ENCODE data around the gene MYRIP.

Gene MYRIP

GRCh38 chr3:40137591-40138295 is 328.3 kb downstream of the MYRIP start:
- TF ChIP-seq, protein P1, sequence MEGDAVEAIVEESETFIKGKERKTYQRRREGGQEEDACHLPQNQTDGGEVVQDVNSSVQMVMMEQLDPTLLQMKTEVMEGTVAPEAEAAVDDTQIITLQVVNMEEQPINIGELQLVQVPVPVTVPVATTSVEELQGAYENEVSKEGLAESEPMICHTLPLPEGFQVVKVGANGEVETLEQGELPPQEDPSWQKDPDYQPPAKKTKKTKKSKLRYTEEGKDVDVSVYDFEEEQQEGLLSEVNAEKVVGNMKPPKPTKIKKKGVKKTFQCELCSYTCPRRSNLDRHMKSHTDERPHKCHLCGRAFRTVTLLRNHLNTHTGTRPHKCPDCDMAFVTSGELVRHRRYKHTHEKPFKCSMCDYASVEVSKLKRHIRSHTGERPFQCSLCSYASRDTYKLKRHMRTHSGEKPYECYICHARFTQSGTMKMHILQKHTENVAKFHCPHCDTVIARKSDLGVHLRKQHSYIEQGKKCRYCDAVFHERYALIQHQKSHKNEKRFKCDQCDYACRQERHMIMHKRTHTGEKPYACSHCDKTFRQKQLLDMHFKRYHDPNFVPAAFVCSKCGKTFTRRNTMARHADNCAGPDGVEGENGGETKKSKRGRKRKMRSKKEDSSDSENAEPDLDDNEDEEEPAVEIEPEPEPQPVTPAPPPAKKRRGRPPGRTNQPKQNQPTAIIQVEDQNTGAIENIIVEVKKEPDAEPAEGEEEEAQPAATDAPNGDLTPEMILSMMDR (IDR thresholded peaks at IDR 0.05; ENCODE audit: insufficient read depth, low read depth, low read length, missing control alignments): no peak
- no peak for DNase-seq (ENCODE audit: low read depth)

GRCh38 chr3:40143283-40144090 is 334.1 kb downstream of the MYRIP start:
- TF ChIP-seq, protein P1 (IDR thresholded peaks at IDR 0.05; ENCODE audit: insufficient read depth, low read depth, low read length, missing control alignments): no peak
- DNase-seq (ENCODE audit: low read depth): no peak
- H3K4me3 ChIP-seq (ENCODE audit: low read depth, low read length): no peak overlapping the region

More at GRCh38 chr3:40137591-40138295, 328.3 kb downstream of the MYRIP start:
- no peak overlapping the region for H3K4me3 ChIP-seq (ENCODE audit: low read depth, low read length)

DNA sequence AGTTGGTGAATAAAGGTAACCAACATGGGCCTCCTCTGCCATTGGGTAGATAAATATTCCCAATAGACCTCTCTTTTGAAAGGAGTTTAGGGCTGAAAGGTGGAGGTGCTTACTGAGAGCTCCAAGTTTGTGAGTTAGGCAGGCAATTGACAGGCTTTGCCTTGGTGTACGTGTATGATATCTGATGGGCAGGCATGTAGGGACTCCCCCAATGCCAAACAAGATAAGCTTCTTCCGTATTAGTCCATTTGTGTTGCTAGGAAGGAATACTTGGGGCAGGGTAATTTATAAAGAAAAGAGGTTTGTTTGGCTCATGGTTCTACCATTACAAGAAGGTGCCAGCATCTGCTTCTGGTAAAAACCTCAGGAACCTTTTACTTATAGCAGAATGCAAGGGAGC is 339.4 kb downstream of the MYRIP start:
- H3K4me3 ChIP-seq (ENCODE audit: low read depth, low read length): no peak overlapping the region
- DNase-seq (ENCODE audit: low read depth): no peak
- TF ChIP-seq, protein P1 (IDR thresholded peaks at IDR 0.05; ENCODE audit: insufficient read depth, low read depth, low read length, missing control alignments): no peak

- TF ChIP-seq, protein P1 (IDR thresholded peaks at IDR 0.05; ENCODE audit: insufficient read depth, low read depth, low read length, missing control alignments): no peak
- H3K4me3 ChIP-seq (ENCODE audit: low read depth, low read length): no peak overlapping the region
- DNase-seq (ENCODE audit: low read depth): no peak
Observed at GRCh38 chr3:40152482-40153133, 343.2 kb downstream of the MYRIP start.

DNA sequence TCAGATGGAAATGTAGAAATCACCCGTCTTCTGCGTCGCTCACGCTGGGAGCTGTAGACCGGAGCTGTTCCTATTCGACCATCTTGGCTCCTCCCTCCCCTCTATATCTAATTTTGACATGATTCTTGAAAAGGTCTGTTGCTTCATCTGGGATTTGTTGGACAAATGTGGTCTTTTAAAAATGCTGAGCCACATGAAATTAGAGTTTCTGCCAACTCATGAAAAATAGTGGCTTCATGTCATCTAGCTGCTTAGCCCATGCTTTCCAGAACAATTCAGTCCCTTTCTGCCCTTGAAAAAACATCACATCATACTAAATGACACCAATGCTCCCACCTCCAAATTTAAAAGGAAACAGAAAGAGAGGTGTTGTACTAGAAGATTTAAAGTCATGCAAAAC is 351.5 kb downstream of the MYRIP start:
- TF ChIP-seq, protein P1 (IDR thresholded peaks at IDR 0.05; ENCODE audit: insufficient read depth, low read depth, low read length, missing control alignments): no peak
- H3K4me3 ChIP-seq (ENCODE audit: low read depth, low read length): no peak overlapping the region
- DNase-seq (ENCODE audit: low read depth): no peak

- DNase-seq (ENCODE audit: low read depth): no peak
Observed at GRCh38 chr3:40162616-40163015, 353.2 kb downstream of the MYRIP start.

More at GRCh38 chr3:40162616-40163015, 353.2 kb downstream of the MYRIP start:
- TF ChIP-seq, protein P1 (IDR thresholded peaks at IDR 0.05; ENCODE audit: insufficient read depth, low read depth, low read length, missing control alignments): no peak
- H3K4me3 ChIP-seq (ENCODE audit: low read depth, low read length): no peak overlapping the region

Measured in GM12865 (cell line).